Measurements from ENCODE around the gene MXRA8.

The MXRA8 gene

DNA sequence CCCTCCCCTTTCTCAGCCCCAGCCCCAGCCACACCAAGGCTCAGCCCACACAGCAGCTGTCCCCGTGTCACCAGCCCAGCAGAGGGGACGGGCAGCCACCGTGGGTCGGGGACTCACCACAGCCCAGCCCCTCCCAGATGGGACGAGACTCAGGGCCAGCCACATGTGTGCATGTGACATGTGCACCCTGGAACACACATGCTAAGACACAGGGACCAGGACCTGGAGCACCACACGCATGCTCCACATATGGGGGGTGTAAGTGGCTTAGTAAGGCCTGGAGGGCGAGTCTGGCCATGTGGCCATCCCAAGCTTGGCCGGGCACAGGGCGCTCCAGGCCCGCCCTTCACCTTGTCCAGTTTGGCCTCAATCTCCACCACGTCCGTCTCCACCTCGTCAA is 54.6 kb downstream of the MXRA8 start:
- no peak for TF ChIP-seq TAF1 (IDR thresholded peaks at IDR 0.05; ENCODE audit: borderline replicate concordance, insufficient read depth, low read length)
- TF ChIP-seq SIN3A (IDR thresholded peaks at IDR 0.05; ENCODE audit: borderline replicate concordance, insufficient read depth, low read length), result no peak
- TF ChIP-seq POLR2AphosphoS5 (IDR thresholded peaks at IDR 0.05; ENCODE audit: low read depth, low read length), result no peak
- no peak for TF ChIP-seq FOXP2 (optimal IDR thresholded peaks at IDR 0.05; ENCODE audit: borderline replicate concordance, extremely low read depth, extremely low read length, insufficient read depth)
- TF ChIP-seq, protein P1, sequence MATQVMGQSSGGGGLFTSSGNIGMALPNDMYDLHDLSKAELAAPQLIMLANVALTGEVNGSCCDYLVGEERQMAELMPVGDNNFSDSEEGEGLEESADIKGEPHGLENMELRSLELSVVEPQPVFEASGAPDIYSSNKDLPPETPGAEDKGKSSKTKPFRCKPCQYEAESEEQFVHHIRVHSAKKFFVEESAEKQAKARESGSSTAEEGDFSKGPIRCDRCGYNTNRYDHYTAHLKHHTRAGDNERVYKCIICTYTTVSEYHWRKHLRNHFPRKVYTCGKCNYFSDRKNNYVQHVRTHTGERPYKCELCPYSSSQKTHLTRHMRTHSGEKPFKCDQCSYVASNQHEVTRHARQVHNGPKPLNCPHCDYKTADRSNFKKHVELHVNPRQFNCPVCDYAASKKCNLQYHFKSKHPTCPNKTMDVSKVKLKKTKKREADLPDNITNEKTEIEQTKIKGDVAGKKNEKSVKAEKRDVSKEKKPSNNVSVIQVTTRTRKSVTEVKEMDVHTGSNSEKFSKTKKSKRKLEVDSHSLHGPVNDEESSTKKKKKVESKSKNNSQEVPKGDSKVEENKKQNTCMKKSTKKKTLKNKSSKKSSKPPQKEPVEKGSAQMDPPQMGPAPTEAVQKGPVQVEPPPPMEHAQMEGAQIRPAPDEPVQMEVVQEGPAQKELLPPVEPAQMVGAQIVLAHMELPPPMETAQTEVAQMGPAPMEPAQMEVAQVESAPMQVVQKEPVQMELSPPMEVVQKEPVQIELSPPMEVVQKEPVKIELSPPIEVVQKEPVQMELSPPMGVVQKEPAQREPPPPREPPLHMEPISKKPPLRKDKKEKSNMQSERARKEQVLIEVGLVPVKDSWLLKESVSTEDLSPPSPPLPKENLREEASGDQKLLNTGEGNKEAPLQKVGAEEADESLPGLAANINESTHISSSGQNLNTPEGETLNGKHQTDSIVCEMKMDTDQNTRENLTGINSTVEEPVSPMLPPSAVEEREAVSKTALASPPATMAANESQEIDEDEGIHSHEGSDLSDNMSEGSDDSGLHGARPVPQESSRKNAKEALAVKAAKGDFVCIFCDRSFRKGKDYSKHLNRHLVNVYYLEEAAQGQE (IDR thresholded peaks at IDR 0.05; ENCODE audit: insufficient read depth in 1 of 2, low read depth in 2 of 2, low read length in 2 of 2), result no peak

DNA sequence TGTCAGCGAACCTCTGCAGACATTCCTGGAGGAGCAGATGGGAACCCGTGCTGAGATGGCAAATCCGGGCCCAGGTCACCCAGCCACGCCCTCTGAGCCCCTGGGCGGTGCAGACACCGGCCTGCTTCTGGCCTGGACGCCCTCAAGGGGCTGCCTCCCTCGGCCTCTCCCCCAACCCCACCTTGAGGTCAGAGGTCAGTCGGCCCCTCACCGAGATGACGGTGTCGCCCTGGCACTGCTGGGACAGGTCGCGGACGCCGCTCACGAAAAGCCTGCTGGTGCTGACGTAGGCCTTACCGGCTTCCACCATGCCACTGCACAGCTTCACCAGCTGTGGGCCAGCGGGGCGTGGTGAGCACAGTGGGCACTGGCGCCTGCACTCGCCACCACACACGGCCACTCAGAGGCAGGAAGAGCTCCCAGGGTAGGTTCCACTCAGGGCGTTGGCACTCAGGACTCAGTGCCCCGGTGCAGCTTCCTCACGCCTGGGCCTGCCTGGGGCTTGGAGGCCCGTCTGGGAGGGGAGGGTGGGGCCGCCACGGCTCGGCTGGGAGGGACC is 55.3 kb downstream of the MXRA8 start:
- no peak for TF ChIP-seq FOXP2 (optimal IDR thresholded peaks at IDR 0.05; ENCODE audit: borderline replicate concordance, extremely low read depth, extremely low read length, insufficient read depth)
- no peak for TF ChIP-seq SIN3A (IDR thresholded peaks at IDR 0.05; ENCODE audit: borderline replicate concordance, insufficient read depth, low read length)
- TF ChIP-seq, protein P1 (IDR thresholded peaks at IDR 0.05; ENCODE audit: insufficient read depth in 1 of 2, low read depth in 2 of 2, low read length in 2 of 2), result no peak
- no peak for TF ChIP-seq POLR2AphosphoS5 (IDR thresholded peaks at IDR 0.05; ENCODE audit: low read depth, low read length)
- TF ChIP-seq TAF1 (IDR thresholded peaks at IDR 0.05; ENCODE audit: borderline replicate concordance, insufficient read depth, low read length), result no peak
